Stimulated activated CD8-positive, alpha-beta memory T cell treated with anti-CD3 and anti-CD28 coated beads, Interleukin-15, amount 100 ng/mL, for 4 hours (primary cell): ENCODE results near the gene KLC3.
"Not testable (repeated sequence)": the region's sequence is repeated elsewhere in the genome, so short reads cannot be mapped to it uniquely, and the experiment has no call there.

ENCODE experiments used
- DNase-seq, 2 donors: peaks; one replicate each; pipeline ENCODE4 v3.0.0-alpha.2; 2020; ENCODE audit warnings: low read depth in 2 of 2

Gene KLC3

DNA sequence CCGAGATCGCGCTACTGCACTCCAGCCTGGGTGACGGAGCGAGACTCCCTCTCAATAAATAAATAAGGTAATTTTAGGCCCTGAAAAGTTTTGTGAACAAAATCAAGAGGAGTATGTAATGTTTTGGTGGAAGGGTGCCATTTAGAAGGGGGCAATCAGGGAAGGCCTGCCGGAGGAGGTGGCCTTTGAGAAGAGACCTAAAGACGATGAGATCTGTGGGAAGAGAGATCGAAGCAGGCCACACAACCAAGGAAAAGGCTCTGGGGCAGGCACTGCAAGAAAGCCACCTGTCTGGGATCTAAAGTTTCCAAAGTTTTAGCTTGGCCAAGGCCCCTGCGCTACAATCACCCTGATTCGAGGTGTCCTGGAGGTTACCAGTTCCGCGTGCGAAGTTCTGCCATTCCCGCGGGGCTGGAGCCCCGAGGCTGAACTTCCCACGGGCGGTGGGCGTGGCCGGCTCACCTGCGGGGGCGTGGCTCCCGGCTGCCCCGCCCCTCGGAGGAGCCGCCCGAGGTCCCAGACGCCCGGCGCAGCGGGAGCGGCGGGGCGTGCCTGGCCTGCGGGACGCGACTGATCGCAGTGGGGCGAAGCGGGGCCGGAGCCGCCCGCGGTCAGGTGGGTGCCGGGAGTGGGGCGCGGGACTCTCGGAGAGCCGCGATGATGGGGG lies at the start of gene KLC3:
Gene KLC3, plus strand, starts transcription at position 519 of the 667 bp plus-strand sequence. CDS start 4,792 bp downstream, outside the sequence.
- no peak for DNase-seq

DNA sequence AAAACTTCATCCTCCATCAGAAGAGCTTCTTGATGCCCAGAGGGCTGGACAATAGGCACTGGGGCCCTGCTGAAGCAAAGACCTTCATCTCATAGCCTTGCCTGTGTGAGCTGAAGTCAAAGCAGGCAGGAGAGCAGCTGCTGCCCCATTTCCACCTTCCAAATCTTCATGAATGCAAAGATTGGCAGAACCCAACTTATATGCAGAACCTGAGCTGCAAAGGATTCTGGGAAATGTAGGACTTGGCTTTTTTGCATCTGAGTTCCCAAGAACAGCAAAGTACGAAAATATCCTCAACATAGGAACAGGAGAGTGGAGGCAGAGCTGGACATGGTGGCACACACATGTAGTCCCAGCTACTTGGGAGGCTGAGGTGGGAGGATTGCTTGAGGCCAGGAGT lies 48.7 kb upstream of the KLC3 start:
- DNase-seq = no peak

DNA sequence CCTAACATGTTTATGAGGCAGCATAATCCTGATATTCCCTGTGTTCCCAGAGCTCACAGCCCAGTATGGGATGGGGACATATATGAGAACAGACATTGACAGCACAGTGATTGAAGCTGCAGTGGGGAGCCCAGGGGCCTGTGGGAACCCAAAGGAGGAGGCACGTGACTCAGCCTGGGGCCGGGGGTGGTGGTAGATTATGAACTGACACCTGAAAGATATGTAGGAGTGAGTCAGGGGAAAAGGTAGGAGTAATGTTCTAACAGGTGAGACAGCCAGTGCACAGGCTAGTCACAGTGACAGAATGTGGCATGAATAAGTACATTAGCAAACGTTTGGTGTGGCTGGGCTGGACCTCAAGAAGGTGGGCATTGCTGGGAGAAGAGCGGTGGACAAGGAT lies 46.9 kb upstream of the KLC3 start:
- no peak for DNase-seq

DNA sequence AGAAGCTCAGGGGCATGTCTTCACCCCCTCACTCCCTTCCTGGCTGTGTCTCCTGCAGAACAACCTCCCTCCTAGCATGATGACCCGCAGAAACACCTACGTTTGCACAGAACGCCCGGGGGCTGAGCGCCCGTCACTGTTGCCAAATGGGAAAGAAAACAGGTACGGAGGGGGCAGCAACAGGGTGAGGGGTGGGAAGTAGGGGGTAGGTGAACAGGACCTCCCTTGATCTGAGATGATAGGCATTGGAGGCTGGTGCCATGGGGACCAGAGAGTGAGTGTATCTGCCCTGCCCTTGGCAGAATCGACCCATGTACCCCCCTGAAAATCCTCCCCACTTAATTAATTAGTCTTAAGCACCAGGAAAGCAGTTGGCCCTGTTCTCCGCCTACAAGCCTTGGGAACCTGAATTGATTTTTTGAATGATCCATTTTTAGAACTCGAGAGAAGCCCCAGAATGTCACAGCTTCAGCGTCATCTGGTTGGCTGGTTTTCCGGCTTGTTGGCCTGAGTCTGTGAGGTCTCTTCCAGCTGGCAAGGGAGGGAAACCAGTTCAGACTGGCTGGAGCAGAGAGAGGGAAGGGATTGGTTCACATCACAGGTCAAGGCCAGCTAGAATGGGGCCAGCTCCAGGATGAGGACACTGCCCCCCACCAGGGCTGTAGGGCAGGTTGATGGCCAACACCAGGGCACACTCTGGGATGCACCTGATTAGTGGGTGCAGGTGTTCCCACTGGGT lies 46.1 kb upstream of the KLC3 start:
- DNase-seq = no peak

DNA sequence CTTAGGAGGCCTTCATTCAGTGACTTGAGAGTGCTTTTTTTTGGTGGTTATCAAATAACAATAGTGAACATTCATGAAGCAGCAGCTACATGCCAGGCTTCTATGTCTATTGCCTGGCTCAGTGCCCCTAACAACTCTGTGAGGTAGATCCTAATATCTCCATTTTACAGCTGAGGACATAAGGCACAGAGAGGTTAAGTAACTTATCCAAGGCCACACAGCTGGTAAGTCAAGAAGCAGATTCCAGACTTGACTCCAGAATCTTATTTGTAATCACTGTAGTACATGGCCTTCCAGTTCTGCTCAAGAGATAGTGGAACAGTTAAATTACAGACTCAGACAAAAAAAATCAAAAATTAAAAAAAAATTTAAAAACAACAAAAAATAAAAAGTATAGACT lies 44.7 kb upstream of the KLC3 start:
- DNase-seq = no peak

DNA sequence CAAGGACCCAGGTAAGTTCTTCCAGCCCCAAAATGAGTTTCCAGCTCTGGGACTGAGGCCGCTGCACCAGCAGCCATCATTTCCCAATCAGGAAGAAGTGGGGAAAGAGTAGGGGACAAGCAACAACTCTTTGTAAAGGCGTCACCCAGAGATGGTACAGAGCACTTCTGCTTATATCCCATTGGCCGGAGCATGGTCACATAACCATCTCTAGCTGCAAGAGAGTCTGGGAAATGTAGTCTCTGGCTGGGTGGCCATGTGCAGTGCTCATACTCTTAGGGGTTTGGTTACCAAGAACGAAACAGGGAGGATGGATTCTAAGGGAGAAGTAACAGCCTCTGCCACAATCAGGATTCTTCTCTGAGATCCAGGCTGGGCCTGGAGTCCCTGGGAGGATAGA lies 44.2 kb upstream of the KLC3 start:
- DNase-seq = no peak

DNA sequence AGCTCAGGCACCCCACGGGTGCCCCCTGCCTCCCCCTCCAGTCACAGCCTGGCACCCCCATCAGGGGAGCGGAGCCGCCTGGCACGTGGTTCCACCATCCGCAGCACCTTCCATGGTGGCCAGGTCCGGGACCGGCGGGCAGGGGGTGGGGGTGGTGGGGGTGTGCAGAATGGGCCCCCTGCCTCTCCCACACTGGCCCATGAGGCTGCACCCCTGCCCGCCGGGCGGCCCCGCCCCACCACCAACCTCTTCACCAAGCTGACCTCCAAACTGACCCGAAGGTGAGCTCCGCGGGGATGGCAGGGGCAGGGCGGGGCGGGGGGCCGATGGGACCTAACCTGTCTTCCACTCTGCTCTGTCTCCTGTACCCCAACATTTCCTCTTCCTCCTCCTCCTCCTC lies 42.9 kb upstream of the KLC3 start:
- DNase-seq = no peak

DNA sequence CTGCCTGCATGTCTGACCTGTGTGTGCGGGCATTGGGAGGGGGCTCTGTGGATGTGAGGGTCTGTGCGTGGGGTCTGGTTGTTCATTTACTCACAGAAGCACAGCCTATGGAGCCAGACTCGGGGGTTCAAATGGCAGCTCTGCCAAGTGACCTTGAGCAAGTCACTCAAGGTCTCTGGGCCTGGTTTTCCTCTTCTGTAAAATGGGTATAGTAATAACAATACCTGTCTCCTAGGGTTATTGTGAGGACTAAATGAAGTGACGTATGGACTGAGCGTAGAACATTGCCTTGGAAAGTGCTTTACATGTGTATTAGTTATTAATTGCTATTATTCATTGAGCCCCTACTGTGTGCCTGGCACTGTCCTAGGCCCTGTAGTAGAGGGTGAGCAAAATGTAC lies 42.3 kb upstream of the KLC3 start:
- no peak for DNase-seq

DNA sequence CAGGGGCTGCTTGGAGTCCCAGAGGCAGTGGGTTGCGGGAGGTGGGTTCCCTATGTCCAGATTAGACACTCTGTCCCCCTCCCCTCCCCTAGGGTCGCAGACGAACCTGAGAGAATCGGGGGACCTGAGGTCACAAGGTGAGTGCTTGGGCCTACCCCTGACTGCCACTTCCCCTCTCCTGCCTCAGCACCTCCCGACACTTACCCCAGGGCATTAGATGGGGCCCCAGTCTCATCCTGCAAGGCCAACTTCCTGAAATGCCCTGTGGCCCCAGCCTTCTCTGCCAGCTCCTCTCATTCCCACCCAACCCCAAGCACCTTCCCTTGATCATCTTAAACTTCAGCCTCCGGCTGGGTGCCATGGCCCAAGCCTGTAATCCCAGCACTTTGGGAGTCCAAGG lies 40.8 kb upstream of the KLC3 start:
- DNase-seq = no peak

DNA sequence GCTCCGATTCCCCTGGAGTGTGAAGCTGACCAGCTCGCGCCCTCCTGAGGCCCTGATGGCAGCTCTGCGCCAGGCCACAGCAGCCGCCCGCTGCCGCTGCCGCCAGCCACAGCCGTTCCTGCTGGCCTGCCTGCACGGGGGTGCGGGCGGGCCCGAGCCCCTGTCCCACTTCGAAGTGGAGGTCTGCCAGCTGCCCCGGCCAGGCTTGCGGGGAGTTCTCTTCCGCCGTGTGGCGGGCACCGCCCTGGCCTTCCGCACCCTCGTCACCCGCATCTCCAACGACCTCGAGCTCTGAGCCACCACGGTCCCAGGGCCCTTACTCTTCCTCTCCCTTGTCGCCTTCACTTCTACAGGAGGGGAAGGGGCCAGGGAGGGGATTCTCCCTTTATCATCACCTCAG lies 38.1 kb upstream of the KLC3 start:
- DNase-seq = no peak

DNA sequence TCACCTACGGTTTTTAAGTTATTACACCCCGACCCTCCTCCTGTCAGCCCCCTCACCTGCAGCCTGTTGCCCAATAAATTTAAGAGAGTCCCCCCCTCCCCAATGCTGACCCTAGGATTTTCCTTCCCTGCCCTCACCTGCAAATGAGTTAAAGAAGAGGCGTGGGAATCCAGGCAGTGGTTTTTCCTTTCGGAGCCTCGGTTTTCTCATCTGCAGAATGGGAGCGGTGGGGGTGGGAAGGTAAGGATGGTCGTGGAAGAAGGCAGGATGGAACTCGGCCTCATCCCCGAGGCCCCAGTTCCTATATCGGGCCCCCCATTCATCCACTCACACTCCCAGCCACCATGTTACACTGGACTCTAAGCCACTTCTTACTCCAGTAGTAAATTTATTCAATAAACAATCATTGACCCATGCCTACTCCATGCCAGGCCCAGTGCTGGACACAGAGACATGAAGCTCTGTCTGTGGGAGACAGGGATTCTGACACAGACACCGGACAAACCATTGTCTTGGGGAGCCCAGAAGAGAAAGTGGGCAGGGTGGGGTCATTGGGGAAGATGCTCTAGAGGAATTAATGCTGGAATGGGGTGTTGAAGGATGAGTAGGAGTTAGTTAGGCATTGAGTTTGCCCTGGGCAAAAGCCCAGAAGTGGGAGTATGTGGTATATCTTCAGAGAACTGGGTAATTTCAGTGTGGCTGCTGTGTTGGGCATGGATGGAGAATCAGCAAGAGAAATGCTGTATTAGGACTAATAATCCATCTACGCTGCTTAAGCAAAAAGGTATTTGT lies 37.1 kb upstream of the KLC3 start:
- DNase-seq = no peak

DNA sequence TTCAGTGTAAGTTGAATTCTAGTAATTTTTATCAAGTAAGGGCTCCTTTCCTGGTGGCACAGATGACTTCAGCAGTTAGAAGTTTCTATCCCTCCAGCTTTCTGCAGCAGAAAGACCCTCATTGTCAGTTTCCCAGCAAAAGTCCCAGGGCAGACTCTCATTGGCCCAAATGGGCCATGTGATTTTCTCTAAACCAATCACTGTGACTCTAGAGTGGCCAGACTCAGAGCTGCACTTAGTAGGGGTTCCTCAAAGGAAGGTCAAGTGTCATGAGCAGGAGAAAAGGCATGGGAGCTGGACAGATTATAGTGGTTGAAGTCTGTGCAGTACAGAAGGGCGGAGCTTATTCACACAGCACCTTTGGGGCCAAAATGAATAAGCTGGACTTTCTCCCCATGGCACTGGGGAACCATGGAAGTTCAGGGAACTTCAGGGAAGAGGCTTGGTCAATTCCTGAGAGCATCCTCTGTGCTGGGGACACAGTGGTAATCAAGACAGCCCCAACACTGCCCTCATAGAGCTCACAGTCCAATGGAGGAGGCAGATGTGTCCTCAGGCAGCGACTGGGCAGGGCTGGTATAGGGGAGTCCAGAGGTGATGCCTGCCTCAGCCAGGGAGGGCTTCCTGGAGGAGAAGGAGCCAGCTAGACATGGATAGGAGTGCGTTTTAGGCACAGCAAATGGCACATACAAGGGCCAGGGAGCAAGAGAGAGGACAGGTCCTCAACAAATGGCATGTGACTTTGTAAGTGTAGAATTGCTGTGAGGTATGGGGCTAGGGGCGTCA lies 36.2 kb upstream of the KLC3 start:
- no peak for DNase-seq

DNA sequence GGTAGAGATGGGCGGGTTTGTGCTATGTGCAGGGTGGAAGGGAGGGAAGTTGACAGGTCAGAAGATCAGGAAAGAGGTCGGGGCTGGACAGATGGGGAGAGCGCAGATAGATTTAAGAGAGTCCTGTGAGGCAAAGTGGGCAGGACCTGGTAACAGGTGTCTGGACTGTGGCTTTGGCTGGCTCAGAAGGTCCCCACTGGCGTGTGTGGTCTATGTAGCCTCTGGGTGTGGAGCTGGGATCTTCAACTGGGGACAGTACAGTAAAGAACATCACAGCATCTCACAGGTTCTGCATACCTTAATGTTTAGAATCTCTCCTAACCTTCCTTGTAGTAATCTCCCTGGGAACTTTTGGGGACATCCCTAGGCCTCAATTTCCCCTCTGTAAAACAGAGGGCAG lies 35.5 kb upstream of the KLC3 start:
- DNase-seq = no peak

DNA sequence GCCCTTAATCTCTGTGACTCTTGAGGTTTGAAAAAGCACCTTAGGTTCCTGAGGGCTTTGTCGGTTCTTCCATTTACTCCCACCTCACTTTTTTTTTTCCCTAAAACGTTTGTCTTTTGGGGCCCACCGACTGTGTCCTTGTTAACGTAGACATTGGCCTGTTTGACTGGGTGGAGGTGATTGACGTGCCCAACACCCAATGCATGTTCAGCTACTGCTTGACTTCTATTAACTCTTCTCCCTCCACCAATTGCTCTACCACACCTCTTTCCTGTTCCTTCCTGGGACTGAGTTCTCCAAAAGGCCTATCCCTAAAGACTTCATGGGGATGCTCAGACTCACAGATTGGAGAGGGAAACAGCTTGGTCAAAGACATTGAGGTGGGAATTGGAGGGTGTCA lies 35.1 kb upstream of the KLC3 start:
- DNase-seq = no peak

DNA sequence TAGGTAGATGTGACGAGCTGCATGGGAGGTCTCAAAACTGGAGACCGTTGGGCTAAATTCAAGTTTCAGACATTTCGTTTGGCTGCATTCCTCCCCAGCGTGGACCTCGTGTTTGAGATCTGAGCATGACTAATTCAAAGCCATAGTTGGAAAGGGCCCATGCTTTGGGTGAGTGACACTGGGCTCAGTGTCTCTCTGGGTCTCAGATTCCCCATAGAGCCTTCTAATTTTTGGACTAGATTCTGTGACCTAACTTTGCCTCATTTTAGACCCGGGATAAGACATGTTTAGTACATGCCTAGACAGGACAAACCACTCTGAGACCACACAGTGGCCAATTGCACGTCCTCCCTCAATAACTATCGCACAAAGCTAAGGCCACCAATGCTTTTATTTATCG lies 34.5 kb upstream of the KLC3 start:
- no peak for DNase-seq

DNA sequence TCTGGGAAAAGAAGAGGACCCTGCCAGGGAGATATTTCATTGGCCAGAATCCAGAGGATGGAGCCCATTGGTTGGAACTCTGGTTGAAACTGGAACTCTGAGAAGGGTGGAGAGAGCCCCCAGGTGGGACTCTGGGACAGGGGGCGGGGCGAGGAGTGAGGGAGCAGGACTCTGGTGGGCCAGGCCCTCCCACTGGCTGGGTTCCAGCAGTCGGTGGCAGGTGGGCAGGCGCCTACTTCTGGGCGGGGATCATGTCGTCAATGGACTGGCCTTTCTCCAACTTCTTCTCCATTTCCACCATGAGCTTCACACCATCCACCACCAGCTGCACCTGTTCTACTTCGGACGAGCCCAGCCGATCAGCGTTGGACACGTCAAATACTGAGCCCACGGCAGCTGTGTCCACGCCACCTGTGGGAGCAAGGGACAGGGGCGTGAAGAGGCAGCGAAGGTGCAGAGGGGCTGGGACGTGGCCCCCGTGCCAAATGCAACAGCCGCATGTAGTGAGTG lies 34.0 kb upstream of the KLC3 start:
- no peak for DNase-seq

DNA sequence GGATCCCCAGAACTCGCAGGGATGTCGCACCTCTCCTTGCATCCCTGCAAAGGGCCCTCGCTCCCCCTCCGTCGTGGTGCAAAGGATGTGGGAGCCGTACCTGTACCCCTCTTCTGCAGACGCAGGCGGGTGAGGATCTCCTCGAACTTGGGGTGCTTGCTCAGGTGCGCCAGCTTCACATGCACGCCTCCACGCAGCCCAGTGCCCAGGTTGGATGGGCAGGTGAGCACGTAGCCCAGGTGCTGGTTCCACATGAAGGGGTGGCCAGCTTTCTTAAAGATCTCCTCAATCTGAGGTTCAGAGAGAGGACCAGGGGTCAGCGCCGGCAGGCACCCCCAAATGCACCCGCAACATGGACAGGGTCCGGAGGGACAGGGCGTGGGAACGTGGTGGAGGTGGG lies 33.2 kb upstream of the KLC3 start:
- no peak for DNase-seq

DNA sequence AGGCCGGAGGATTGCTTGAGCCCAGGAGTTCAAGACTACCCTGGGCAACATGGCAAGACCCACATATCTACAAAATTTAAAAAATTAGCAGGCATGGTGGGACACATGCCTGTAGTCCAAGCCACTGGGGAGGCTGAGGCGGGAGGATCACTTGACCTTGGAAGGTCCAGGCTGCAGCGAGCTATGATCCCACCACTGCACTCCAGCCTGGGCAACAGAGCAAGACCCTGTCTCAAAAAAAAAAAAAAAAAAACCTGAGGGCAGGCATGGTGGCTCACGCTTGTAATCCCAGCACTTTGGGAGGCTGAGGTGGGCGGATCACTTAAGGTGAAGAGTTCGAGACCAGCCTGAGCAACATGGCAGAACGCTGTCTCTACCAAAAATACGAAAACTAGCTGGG lies 31.2 kb upstream of the KLC3 start:
- not testable (repeated sequence) for DNase-seq

DNA sequence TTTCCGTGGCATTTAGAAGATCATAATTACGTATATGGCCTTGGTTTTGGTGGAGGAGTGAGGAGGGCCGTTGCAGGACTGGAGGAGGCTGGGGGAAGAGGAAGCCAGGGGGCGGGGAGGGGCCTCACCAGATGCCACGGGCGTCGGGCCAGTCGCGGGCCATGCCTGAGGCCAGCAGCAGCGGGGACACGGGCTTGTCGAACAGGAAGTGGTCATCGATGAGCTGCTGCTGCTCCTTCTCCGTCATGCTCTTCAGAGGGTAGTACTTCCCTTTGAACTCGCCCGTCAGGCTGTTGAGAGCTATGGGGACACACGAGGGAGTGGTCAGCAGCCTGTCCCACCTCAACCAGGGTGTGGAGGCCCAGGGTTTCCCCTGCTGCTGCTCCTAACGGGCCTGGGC lies 28.9 kb upstream of the KLC3 start:
- DNase-seq = no peak

DNA sequence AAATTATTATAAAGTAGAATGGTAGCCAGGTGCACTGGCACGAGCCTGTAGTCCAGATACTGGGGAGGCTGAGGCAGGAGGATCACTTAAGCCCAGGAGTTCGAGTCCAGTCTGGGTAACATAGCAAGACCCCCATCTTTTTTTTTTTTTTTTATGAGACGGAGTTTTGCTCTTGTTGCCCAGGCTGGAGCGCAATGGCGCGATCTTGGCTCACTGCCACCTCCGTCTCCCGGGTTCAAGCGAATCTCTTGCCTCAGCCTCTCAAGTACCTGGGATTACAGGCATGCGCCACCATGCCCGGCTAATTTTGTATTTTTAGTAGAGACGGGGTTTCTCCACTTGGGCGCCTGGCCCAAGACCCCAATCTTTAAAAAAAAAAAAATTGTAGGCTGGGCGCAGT lies 28.3 kb upstream of the KLC3 start:
- not testable (repeated sequence) for DNase-seq

DNA sequence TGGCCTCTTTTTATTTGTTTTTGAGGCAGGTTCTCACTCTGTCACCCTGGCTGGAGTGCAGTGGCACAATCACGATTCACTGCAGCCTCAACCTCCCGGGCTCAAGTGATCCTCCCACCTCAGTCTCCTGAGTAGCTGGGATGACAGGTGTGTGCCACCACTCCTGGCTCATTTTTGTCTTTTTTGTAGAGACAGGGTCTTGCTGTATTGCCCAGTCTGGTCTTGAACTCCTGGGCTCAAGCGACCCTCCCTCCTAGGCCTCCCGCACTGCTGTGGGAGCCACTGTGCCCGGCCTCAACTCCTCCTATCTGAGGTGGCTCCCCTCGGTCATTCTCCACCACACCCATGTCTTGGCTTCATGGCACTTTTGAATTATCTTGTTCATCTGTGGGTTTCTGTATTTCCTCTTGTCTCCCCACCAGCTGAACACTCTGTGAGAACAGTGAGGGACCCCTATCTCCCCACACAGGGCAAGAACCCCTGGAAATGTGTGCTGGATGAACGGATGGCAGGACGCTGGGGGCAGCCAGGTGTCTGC lies 25.8 kb upstream of the KLC3 start:
- no peak for DNase-seq

DNA sequence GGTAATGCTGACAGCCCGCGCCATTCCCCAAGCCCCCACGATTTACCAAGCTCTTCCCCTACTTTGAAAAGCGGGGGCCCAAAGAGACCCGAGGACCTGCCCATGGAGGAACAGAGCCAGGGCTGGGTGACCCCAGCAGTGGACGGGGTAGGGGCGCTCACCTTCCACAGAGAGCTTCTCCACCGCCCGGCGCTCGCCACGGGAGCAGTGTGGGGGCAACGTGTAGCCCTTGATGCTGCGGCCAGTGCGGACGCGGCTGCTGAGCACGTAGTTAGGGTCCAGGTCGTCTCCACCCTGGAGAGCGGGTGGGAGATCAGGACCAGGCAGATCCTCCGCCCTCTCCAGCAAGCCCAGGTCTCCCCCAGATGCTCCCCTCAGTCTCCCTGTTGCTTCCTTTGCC lies 25.2 kb upstream of the KLC3 start:
- no peak for DNase-seq
